AG04449 (cell line): ENCODE measurements around the gene CNOT6.

ENCODE experiments used
- CTCF ChIA-PET: fragments of 350-600 bp; formaldehyde crosslinking; extraction: SDS; loops from one replicate; lab custom pipeline; 2021; ENCODE audit warnings: antibody characterized with exemption; lab: Yijun Ruan, JAX
- POLR2A ChIA-PET: fragments of 400-600, 350-600 bp; formaldehyde crosslinking; extraction: SDS; loops from one replicate; lab custom pipeline; 2020; ENCODE audit warnings: antibody characterized with exemption, inconsistent platforms; lab: Yijun Ruan, JAX
- DNase-seq: peaks from one replicate; pipeline ENCODE4 v3.0.0-alpha.2; 2010; ENCODE audit warnings: low read depth, low spot score
- H3K4me3 ChIP-seq: 2 replicates; pipeline ENCODE4 v1.5.1; 2011; ENCODE audit warnings: low read depth, mild to moderate bottlenecking, control low read depth, low read length
- TF ChIP-seq, protein P1 (sequence below): IDR thresholded peaks from one replicate; pipeline ENCODE4 v1.5.1; 2011; ENCODE audit warnings: mild to moderate bottlenecking, moderate library complexity, low read length, control low read depth, inconsistent platforms; ENCODE audit not compliant: insufficient read depth; ENCODE audit errors: missing control alignments

Gene CNOT6

DNA sequence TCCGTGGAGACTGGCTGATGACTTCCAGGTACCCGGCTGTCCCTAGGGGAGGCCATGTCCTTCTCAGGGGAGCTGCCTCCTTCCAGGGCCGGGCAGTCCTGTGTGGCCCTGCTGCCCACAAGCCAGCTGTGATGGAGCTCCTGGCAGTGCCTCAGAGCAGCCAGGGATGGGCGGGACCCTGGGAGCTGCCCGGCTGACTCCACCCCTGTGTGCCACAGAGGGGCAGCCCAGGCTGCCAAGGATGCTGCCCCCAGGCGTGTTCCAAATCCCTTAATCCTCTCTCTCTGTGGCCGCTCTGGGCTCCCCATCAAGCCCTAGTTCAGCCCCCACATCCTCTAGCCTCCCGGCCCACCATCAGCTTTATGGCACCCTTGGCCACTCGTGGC, 104.1 kb downstream of the CNOT6 start:
- no peak for DNase-seq
- CTCF ChIA-PET: interaction anchor here (1.1 kb wide), 1 partner anchor 8 kb away, joined by 5 read pairs; no protein-coding TSS in a partner anchor
- no peak overlapping the region for H3K4me3 ChIP-seq
- POLR2A ChIA-PET: no interaction called here
- TF ChIP-seq, protein P1, sequence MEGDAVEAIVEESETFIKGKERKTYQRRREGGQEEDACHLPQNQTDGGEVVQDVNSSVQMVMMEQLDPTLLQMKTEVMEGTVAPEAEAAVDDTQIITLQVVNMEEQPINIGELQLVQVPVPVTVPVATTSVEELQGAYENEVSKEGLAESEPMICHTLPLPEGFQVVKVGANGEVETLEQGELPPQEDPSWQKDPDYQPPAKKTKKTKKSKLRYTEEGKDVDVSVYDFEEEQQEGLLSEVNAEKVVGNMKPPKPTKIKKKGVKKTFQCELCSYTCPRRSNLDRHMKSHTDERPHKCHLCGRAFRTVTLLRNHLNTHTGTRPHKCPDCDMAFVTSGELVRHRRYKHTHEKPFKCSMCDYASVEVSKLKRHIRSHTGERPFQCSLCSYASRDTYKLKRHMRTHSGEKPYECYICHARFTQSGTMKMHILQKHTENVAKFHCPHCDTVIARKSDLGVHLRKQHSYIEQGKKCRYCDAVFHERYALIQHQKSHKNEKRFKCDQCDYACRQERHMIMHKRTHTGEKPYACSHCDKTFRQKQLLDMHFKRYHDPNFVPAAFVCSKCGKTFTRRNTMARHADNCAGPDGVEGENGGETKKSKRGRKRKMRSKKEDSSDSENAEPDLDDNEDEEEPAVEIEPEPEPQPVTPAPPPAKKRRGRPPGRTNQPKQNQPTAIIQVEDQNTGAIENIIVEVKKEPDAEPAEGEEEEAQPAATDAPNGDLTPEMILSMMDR: no peak

DNA sequence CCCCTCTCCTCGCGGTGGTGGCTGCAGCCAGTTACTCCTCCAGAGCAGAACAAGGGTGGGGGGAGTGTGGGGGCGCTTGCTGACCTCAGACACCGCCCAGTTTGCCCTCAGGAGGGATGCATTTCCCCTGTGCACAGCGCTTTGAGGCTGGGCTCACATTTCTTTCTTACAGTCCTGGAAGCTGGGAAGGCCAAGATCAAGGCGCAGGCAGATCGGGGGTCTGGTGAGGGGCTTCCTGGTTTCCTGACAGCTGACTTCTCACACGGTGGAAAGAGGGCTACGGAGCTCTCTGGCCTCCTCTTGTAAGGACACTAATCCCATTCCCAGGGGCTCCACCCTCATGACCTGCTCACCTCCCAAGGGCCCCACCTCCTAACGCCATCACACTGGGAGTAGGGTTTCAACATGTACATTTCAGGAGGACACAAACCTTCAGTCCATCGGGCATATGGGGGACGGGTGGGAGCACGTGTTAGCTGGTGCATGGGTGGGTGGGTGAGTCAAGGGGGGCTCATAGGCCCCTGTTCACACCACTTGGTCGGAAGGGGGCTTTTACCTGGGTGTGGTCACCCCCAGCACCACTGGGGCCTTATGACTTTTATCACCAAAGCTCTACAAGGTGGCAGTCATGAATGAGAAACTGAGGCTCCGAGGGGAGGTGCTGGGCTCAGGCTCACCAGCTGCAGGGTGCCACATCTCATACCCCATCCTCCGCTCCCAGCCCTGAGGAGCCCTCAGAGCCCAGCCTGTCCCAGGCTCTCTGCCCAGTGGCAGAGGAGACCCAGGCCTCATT, 104.8 kb downstream of the CNOT6 start:
- DNase-seq: no peak
- TF ChIP-seq, protein P1: no peak
- ChIA-PET POLR2A (no interaction called here), CTCF (interaction anchor here (1.1 kb wide), 1 partner anchor 8 kb away, joined by 5 read pairs; no protein-coding TSS in a partner anchor)
- no peak overlapping the region for H3K4me3 ChIP-seq

DNA sequence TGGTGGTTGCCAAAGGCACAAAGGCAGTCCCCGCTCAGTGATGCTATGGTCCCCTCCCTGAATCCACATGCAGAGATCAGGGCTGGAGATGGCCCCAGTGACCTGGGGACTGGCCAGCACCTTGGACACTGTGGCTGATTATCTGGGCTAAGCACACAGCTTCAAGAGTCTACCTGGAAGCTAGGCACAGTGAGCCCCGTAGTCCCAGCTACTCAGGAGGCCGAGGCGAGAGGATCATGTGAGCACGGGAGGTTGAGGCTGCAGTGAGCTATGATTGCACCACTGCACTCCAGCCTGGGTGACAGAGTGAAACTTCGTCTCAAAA, 105.4 kb downstream of the CNOT6 start:
- POLR2A ChIA-PET: no interaction called here
- H3K4me3 ChIP-seq: no peak overlapping the region
- CTCF ChIA-PET: no interaction called here
- TF ChIP-seq, protein P1: no peak
- DNase-seq: no peak

DNA sequence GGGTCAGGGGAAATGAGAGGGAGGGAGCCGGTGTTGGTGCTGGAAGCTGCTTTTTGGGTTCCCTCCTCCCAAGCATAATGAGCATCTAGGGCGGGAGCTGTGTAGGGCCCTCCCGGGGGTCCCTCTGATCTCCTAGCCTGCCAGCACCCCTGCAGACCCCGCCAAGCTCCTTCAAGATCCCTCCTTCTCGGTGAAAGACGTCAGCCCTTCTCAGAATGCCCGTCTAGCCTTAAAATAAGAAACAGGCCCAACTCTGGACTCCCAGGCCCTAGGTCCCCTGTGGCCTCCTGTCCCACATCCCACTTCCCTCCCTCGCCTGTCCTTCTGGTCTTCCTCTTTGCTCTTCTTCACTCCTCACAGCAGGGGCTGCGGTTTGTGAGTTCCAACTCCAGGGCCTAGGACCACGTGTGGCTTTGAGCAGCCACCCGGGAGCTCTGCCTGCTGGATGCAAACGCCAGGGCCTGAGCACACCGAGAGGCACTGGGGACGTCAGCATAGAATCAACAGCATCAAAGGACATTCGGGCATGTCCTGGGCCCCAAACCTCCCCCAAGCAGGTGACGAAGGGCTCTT, 105.9 kb downstream of the CNOT6 start:
- TF ChIP-seq, protein P1: no peak
- DNase-seq: no peak
- no peak overlapping the region for H3K4me3 ChIP-seq
- POLR2A ChIA-PET: no interaction called here
- CTCF ChIA-PET: no interaction called here

DNA sequence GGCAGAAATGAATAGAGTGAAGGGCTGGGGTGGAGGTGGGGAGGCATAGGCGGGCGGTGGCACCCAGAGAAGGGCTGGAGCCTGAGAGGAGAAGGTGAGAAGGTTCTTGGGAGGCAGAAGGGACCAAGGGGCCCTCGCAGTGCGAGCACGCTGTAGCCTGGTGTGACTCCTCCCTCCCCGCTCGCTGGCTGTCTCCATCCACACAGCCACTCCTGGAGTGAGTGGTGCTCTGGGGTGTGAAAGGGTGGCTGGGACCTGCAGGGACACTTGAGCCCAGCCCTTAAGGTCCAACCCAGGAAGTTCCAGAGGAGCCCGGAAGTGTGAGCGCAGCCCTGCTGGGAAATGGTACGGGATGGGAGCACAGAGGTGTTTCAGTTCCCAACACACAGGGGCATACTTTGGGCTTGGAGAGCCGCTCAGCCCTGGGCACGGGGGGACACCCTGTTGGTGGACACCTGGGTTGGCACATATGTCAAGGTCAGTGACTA, 106.4 kb downstream of the CNOT6 start:
- CTCF ChIA-PET: no interaction called here
- no peak overlapping the region for H3K4me3 ChIP-seq
- no peak for DNase-seq
- POLR2A ChIA-PET: no interaction called here
- TF ChIP-seq, protein P1: no peak
